HG02588 (cell line): ENCODE data around the gene GOLPH3.

ENCODE experiments used
- ATAC-seq: cut with Tn5 transposase; IDR thresholded peaks from one replicate; pipeline ENCODE4 v1.9.1; 2021; ENCODE audit warnings: mild to moderate bottlenecking, moderate library complexity; ENCODE audit not compliant: unreplicated experiment

The GOLPH3 gene

GRCh38 chr5:32076699-32077695 lies 97.1 kb downstream of the GOLPH3 start:
- no peak for ATAC-seq
